HG03469 (cell line): ENCODE data around the gene PERM1.
"Not testable (repeated sequence)": the region's sequence is repeated elsewhere in the genome, so short reads cannot be mapped to it uniquely, and the experiment has no call there.

ENCODE experiments used
- ATAC-seq: cut with Tn5 transposase; IDR thresholded peaks from one replicate; pipeline ENCODE4 v1.9.1; 2021; ENCODE audit warnings: mild to moderate bottlenecking, moderate library complexity, moderate number of reproducible peaks; ENCODE audit not compliant: unreplicated experiment

PERM1 gene, protein sequence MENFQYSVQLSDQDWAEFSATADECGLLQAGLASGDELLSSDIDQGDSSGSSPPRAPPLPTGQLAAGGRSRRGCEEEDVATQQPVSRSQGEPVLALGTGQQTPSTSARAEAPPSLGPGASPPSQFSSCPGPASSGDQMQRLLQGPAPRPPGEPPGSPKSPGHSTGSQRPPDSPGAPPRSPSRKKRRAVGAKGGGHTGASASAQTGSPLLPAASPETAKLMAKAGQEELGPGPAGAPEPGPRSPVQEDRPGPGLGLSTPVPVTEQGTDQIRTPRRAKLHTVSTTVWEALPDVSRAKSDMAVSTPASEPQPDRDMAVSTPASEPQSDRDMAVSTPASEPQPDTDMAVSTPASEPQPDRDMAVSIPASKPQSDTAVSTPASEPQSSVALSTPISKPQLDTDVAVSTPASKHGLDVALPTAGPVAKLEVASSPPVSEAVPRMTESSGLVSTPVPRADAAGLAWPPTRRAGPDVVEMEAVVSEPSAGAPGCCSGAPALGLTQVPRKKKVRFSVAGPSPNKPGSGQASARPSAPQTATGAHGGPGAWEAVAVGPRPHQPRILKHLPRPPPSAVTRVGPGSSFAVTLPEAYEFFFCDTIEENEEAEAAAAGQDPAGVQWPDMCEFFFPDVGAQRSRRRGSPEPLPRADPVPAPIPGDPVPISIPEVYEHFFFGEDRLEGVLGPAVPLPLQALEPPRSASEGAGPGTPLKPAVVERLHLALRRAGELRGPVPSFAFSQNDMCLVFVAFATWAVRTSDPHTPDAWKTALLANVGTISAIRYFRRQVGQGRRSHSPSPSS

DNA sequence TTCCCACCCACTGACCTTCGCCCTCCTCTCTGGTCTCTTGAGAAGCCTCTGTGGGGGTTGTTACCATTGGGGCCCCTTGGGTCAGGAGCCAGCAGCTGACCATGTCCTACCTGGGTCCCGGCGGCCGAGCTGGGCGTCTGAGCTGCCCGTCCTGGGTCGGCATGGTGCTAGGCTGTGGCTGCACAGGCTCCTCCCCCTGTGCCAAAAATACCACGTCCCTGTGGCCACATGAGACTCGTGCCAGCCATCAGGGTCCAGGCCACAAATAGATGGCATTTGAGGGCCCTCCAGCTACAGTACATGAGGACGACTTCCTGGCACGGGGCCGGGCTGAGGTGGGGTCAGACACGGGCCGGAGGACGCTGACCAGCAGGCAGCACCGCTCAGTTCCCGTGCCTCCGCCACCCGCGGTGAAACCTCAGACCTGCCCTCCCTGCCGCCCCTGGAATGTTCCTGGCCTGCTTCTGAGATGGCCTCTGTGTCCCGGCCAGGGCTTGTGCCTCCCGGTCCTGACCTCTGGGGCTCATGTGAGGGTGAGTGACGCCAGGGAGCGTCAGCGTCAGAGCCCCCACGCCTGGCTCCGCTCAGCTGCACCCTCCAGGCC lies at the start of gene PERM1:
Gene PERM1, minus strand, starts transcription at position 139 of the 604 bp plus-strand sequence. CDS start 1,064 bp downstream, outside the sequence.
- ATAC-seq, result no peak

DNA sequence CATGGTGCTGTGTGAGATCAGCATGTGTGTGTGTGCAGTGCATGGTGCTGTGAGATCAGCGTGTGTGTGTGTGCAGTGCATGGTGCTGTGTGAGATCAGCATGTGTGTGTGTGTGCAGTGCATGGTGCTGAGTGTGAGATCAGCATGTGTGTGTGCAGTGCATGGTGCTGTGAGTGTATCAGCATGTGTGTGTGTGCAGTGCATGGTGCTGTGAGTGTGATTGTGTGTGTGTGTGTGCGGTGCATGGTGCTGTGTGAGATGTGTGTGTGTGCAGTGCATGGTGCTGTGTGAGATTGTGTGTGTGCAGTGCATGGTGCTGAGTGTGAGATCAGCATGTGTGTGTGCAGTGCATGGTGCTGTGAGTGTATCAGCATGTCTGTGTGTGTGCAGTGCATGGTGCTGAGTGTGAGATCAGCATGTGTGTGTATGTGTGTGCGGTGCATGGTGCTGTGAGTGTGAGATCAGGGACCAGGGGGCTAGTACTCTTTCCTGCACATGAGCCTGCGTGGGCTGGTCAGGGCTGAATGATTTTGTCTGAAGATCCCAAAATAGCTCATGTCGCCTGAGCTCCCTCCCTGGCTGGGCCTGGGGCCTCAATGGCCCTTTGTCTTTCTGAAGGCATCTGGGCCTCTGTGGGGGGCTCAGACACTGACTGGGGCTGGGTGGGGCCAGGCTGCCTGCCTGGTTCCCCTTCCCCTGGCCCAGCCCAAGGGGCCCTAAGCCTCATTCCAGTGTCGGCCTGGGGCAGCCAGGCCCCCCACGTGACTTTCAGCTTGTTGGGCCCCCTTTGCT lies 49.2 kb upstream of the PERM1 start:
- ATAC-seq, result not testable (repeated sequence)

DNA sequence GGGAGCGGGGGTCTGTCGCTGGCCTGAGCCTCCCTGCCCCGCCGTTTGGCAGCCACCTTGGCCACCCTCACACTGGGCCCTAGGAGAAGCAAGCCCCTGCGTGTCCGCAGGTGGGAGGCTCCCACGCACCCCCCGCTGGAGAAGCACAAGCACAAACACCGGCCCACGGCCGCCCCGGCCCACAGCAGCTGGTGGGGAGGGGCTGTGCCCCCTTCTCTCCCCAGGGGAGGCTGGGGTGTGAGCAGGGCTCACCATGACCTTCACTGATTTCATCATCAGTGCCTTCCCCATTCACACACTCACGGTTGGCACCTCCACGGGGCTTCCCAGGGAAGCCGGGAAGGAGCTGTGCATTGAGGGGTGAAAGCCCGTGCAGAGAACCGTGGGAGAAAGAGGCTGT lies 45.9 kb upstream of the PERM1 start:
- no peak for ATAC-seq

DNA sequence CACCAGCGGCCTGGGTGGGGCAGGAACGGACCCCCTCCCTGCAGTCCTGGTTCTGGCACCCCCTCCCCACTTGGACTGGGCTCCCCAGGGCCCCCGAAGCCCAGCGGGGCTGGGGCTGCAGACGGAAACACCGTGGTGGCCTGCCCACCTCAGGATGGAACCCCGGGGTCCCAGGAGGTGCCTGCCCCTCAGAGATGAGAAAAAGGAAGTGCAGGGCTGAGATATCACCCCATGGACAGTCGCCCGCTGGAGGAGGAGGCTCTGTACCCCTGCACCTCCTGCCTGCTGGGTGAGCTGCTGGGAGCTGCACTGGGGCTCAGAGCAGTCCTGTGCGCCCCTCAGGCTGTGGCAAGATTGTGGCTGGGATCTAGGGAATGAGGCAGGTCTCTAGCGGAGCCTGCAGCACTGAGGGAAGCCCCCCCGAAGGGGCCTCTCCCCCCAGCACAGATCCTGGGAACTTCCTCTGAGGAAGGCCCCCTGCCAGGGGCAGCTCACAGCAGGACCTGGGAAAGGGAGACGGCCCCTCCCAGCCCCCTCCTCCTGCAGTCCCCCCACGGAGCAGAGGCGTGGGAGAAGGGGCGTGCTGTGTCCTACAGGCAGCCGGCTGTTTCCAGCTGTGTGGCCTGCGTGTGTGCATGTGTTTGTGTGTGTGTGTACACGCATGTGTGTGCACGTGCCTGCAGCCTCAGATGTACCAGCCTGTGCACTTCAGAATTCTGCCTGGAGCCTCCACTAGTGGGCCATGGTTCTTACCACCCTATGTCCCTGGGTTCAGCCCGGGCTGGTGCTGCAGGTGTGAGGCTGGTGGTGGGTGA lies 44.9 kb upstream of the PERM1 start:
- ATAC-seq, result no peak

DNA sequence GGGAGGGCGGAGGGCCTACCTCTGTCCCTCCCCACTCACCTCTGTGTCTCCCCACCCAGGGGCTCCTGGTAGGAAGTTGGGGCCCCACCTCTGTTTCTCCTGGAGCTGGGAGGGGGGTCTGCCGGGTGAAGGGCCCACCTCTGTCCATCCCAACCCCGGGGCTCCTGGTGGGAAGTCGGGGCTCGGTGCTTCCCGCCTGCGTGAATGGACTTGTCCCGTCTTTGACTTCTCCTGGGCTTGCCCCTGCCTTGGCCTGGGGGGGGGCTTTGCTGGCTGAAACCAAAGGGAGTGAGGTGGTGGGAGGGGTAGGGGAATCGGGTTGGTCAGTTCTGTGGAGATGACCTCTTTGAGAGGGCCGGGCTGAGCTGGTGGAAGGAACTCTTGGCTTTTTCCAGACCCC lies 43.8 kb upstream of the PERM1 start:
- ATAC-seq, result no peak

DNA sequence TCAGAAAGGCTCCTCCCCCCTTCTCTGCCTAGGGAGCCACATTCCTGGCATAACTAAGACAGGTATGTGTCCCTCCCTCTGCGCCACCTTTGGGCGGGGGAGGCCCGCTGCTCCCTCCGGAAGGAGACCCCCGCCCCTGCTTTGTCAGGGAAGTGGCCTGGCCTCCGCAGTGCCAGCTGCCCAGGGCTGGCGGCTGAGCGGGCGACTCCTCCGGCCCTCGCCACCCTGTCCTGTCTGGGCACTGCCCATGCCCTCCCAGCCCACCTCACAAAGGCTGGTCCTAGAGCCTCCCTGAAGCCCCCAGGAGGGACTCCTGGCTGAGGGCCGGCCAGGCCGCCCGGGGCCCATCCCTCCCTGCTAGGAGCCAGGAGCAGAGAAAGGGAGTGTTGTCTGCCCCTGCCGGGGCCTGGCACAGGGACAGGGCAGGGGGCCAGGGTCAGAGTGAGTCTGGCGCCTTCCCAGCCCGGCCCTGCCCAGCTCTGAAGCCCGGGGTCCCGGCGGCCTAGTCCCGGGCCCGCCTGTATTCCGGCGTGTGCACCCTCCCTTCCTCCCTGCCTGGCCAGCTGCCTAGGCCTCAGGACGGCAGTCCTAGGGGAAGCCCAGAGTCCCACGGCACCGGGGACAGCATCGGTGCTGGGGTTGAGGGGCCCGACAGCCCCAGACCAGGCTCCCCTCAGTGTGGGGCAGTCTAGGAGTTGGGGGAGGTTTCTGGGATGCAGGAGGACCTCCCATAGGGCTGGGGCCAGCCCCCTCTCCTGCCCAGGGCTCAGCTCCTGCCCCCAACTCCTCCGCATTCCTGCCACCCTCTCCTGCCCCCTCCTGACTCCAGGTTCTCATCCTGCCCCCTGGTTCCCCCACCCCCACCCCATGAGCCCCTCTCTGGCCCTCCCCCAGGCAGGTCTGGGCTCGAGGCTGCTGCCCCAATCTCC lies 43.1 kb upstream of the PERM1 start:
- no peak for ATAC-seq

DNA sequence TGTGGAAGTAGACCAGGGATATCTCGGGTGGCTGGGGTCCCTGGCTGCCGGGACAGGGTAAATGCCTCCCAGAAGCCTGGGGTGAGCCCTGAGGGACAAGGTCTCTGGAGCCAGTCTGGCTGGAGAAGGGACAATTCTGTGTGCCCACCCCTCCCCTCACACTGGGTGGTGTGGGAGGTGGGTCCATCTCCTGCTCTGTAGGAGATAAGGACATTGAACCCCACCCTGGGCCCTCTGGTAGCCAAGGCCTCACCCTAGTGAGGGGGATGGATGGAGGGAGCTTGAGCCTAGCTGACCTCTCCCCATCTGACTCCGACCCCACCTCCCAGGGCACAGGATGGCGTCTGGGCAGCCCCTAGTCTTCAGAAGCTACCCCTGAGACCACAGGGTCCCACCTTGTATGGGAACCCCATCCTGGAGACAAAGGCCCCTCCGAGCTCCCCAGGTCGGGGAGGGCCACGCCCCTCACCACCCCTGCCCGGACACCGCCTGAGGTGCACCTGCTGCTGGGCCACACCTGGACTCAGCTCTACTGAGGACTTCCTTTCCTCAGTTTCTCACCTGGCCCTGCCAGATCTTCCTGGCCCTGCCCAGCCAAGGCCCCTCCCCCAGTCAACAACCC lies 42.4 kb upstream of the PERM1 start:
- ATAC-seq, result no peak

DNA sequence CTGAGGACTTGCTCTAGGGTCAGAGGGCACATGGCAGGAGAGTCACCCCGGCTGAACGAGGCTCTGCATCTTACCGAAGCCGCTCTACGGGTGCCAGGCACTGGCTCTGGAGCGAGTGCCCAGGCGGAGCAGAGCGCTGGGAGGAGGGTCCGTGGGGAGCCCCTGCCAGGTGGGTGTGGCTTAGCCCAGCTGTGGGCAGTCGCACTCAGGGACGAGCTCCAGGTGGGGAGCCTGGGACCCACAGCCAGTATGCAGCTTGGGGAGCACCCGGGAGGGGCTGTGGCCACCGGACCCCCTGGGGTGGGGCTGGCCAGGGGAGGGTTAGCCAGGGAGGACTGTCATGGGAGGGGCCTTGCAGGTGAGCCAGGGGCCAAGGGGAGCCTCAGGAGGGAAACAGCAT lies 41.8 kb upstream of the PERM1 start:
- no peak for ATAC-seq

DNA sequence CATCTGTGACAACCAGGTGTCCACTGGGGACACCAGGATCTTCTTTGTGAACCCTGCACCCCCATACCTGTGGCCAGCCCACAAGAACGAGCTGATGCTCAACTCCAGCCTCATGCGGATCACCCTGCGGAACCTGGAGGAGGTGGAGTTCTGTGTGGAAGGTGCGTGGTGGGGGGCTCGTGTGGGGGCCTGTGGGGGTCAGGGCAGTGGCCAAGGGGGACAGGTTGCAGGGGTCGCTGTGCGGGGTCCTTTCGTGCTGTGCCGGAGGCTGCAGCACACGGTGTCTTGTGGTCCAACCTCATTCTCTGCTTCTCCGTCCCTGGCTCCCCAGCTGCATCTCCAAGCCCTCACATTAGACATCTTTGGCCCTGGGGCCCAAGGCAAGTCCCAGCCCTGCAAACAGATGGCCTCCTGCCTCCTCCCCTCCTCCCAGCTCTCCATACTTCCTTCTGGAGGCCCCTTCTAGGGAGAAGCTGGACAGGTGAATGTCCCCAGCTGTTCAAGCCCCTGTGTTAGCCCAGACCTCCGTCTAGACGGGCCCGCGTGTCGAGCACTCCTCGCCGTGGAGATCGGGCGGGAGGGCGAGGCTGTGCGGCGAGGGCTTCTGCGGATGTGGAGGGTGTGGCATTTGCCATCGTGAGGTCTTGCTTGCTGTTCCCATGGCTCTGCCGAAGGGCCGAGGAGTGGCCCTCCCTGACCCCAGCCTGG lies 40.6 kb upstream of the PERM1 start:
- no peak for ATAC-seq

DNA sequence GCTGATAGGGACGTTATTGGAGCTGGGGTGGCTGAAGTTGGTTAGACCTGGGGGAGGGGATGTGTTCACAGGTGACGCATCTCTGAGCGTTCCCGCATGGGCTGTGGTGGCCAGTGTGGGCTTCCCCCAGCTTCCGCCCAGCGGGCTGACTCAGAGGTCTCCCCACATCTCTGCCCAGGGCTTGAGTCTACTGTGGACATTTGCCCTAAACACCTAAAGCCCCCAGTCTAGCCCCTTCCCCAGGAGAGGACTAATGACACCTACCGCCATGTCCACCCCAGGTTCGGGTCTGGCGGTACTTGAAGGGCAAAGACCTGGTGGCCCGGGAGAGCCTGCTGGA lies 40.0 kb upstream of the PERM1 start:
- no peak for ATAC-seq

DNA sequence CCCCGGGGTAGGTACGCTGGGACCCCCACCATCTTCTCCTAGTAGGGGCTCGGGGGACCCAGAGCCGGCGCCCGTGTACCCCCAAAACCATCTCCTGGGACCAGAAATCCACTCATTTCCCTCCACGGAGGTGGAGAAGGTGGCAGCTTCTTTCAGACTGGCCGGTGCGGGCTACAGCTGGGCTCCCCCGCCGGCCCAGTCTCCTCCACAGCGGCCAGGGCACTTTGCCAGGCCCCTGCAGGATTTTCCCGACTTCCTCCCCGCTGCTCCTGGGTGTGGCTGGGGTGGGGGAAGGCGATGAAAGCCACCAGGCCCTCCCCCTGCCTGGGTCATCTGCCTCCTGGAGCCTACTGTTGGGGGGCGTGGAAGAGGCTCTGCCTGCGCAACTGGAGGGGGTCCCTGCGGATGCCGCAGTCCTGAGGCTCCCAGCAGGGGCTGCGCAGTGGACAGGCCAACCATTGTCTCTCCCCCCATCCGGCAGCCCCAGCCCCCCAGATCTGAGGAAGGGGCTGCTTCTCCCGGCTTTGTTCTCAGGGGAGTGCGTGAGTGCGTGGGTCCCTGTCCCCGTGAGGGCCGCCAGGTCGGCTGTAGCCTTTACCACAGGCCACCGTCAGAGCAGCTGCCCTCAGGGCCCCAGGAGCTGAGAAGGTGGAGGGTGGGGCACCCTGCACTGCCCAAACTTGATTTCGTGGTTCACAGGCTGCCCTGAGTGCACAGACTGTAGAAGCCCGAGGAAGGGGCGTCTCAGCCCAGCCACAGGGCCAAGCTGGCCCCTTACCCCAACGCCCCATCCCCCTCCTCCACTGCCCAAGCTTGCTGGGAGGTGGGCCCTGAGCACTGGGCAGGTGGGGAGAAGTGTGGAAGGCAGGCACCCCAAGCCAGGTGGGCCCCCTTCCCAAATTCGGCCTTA lies 39.4 kb upstream of the PERM1 start:
- ATAC-seq, result no peak

DNA sequence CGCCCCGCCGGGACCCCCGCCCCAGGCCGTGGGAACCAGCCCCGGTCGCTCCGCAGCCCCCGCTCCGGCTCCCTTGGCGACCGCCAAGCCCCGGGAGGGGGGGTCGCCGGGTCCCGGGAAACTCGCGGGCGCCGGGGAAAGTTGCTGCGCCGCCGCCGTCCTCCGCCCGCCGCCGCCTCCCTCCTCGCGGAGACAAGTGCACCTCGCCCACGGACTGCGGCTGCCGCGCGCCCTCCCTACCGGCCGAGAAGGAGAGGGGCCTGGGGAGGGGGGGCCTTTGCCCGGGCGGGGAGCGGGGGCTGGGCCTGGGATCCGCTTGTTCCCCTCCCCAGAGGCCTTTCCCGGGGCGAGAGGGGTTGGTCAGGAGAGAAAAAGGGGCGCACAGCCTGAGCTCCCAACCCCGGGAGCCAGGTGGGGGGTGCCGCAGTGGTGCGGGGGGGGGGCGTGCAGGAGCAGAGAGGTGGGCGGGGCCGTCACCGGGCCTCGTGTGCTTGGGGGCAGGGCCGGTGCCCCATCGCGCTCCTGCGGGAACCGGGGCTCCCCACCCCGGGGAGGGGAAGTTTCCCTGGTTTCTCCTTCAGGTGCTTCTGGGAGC lies 38.6 kb upstream of the PERM1 start:
- ATAC-seq, result no peak

DNA sequence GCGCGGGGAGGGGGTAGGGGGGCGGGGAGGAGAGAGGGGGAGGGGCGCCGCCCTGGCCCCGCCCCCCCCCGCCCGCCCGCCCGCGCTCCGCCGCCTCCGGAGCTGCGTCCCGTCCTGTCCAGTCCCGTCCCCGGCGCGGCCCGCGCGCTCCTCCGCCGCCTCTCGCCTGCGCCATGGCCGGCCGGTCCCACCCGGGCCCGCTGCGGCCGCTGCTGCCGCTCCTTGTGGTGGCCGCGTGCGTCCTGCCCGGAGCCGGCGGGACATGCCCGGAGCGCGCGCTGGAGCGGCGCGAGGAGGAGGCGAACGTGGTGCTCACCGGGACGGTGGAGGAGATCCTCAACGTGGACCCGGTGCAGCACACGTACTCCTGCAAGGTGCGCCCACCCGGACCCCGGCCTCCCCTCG lies 38.1 kb upstream of the PERM1 start, which contains the start of gene AGRN:
Gene AGRN, plus strand, starts transcription at position 121 of the 405 bp plus-strand sequence. Its CDS starts 53 bp downstream, at position 174.
- ATAC-seq, result no peak

DNA sequence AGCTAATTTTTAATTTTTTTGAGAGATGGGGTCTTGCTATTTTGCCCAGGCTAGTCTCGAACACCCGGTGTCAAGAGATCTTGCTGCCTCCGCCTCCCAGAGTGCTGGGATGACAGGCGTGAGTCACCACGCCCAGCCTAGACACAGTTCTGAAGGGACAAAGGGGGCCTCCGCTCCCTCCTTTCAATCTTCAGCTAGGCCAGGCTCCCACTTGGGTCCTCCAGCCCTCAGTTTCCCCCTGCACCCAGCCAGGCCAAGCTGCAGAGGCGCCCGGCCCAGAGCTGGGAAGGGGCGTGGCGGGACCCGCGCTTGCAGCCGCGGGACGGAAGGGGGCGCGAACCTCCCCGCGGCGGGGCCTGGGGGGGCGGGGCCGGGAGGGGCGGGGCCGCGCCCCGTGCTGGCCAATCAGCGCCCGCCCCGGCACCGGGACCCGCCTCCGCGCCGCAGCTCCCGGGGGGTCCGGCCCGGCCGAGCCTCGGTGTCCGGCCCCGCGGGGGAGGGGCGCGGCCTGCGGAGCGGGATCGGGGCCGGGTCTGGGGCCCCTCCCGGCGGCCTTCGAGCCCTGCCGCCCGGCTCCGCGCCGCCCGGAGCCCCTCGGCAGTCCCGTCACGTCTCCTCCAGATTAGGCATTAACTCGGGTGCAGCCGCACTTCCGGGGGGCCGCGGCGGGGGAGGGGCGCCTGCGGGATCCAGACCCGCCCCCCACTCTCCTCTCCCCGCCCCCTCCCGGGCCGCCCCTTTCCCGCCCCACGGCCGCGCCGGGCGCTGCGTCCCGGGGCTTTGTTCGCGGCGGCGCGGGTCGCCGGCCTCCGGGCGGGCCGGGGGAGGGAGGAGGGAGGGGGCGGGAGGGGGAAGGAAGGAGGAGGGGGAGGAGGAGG lies 37.5 kb upstream of the PERM1 start:
- peak; percentile 43 for ATAC-seq

DNA sequence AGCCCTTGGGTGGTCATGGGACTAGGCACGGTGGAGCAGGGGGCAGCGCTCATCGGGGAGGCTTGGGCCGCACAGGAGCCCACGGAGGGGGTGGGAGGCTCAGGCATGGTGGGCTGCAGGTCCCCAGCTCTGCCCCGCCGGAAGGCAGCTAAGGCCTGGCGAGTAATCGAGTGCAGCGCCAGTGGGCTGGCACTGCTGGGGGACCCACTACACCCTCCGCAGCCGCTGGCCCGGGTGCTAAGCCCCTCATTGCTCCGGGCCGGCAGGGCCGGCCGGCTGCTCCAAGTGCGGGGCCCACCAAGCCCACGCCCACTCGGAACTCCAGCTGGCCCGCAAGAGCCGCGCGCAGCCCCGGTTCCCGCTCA lies 36.4 kb upstream of the PERM1 start:
- not testable (repeated sequence) for ATAC-seq
